ENCODE data around the gene SNRPD3. TPM values are rescaled to one million over a fixed set of nuclear protein-coding genes. Genes with fewer than 3 reads are reported as not detected.

SNRPD3 gene
- total RNA-seq, result 100 to 1,000 TPM; 132 to 139 TPM

- CTCF ChIA-PET, result interaction anchor here (0.7 to 2.7 kb wide), 4 partner anchors 8 to 133 kb away, joined by 3 to 7 read pairs (median 3); no protein-coding TSS in a partner anchor
- ATAC-seq (peak; percentile 90), DNase-seq (peak; percentile 100)
- Mint-ChIP-seq H3K9me3 (ENCODE audit: low read depth) (no peaks in the 10 kb centered on the region), H3K27ac (peak within 1 kb of the TSS; percentile 97), H3K27me3 (no peaks in the 10 kb centered on the region), H3K4me3 (peak within 1 kb of the TSS; percentile 99), H3K36me3 (peaks cover 33% of the 10 kb centered on the region), H3K4me1 (peaks cover 60% of the 10 kb centered on the region)
Observed at GRCh38 chr22:24555165-24556039, at the start of gene SNRPD3. SNRPD3 (plus strand) TSS chr22:24555999; CDS start chr22:24557675, 1,676 bp downstream.

- no peak overlapping the region for H3K4me3 Mint-ChIP-seq
- H3K36me3 Mint-ChIP-seq, result no peaks in the 10 kb centered on the region
- peaks cover 25% of the 10 kb centered on the region for H3K4me1 Mint-ChIP-seq
- ATAC-seq (no peak), DNase-seq (no peak)
- CTCF ChIA-PET, result interaction anchor here (1.9 kb wide), 1 partner anchor 83 kb away, joined by 7 read pairs; no protein-coding TSS in a partner anchor
- H3K9me3 Mint-ChIP-seq (ENCODE audit: low read depth), result no peaks in the 10 kb centered on the region
- H3K27me3 Mint-ChIP-seq, result peaks cover 11% of the 10 kb centered on the region
- no peak overlapping the region for H3K27ac Mint-ChIP-seq
Observed at GRCh38 chr22:24506802-24507438, 48.9 kb upstream of the SNRPD3 start.

- ATAC-seq, result no peak
- Mint-ChIP-seq H3K4me3 (no peak overlapping the region), H3K27me3 (peaks cover 16% of the 10 kb centered on the region), H3K27ac (no peak overlapping the region), H3K36me3 (no peaks in the 10 kb centered on the region), H3K4me1 (peaks cover 26% of the 10 kb centered on the region), H3K9me3 (ENCODE audit: low read depth) (no peaks in the 10 kb centered on the region)
- DNase-seq, result no peak
- CTCF ChIA-PET, result interaction anchor here (0.6 to 1.9 kb wide), 3 partner anchors 21 to 84 kb away, joined by 3 to 7 read pairs (median 4); no protein-coding TSS in a partner anchor
Observed at GRCh38 chr22:24507716-24508115, 48.1 kb upstream of the SNRPD3 start.

DNA sequence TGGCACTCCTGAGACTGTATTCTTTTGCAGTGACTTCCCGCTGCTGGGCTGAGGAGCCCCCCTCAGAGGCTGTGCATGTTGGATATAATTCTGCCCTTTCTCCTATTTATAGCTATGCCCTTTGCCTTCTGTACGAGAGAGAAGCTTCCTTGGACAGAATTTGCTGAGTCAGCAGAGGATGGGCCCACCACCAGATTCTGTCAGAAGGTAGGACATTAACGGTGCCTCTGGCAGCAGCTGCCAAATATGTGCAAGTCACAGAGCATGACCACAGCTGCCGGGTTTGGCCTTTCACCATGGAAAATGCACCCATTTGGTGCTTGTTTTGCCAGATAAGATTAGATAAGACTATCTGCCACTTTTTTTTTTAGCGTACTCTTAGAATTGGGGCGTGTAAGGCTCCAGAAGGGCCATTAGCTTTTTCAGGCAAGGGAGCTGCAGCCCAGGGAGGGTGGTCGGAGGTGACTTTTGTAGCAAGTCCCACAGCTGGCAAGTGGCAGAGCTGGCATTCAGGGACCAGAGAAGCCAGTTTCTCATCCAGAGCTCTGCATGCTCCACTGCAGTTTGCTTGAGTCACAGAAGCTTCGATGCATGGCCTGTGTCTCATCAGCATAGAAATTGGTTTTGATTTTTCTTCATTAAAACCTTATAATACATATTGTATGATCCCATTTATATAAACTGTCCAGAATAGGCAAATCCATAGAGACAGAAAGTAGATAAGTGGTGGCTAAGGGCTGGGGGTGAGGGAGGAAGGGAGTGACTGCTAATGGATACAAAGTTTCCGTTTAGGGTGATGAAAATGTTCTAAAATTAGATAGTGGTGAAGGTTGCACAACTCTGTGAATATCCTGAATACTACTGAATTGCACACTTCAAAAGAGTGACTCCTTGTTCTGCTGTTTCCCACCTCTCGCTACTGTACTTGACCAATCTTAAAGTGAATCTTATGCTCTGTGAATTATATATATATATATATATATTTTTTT is 44.9 kb upstream of the SNRPD3 start:
- peaks cover 24% of the 10 kb centered on the region for H3K27me3 Mint-ChIP-seq
- H3K4me1 Mint-ChIP-seq, result peaks cover 18% of the 10 kb centered on the region
- no peak for DNase-seq
- no peak overlapping the region for H3K27ac Mint-ChIP-seq
- H3K9me3 Mint-ChIP-seq (ENCODE audit: low read depth), result no peaks in the 10 kb centered on the region
- ATAC-seq, result peak; percentile 27
- H3K36me3 Mint-ChIP-seq, result no peaks in the 10 kb centered on the region
- H3K4me3 Mint-ChIP-seq, result no peak overlapping the region
- CTCF ChIA-PET, result interaction anchor here (1.0 to 2.2 kb wide), 2 partner anchors 11 to 87 kb away, joined by 3 to 6 read pairs; no protein-coding TSS in a partner anchor

GRCh38 chr22:24512043-24512442 is 43.8 kb upstream of the SNRPD3 start:
- no peak for DNase-seq
- no peak for ATAC-seq
- Mint-ChIP-seq H3K4me3 (no peak overlapping the region), H3K27ac (no peak overlapping the region), H3K9me3 (ENCODE audit: low read depth) (no peaks in the 10 kb centered on the region), H3K36me3 (no peaks in the 10 kb centered on the region), H3K27me3 (peaks cover 24% of the 10 kb centered on the region), H3K4me1 (peaks cover 15% of the 10 kb centered on the region)
- CTCF ChIA-PET, result interaction anchor here (1.0 to 2.2 kb wide), 3 partner anchors 10 to 90 kb away, joined by 3 to 6 read pairs (median 4); no protein-coding TSS in a partner anchor

DNA sequence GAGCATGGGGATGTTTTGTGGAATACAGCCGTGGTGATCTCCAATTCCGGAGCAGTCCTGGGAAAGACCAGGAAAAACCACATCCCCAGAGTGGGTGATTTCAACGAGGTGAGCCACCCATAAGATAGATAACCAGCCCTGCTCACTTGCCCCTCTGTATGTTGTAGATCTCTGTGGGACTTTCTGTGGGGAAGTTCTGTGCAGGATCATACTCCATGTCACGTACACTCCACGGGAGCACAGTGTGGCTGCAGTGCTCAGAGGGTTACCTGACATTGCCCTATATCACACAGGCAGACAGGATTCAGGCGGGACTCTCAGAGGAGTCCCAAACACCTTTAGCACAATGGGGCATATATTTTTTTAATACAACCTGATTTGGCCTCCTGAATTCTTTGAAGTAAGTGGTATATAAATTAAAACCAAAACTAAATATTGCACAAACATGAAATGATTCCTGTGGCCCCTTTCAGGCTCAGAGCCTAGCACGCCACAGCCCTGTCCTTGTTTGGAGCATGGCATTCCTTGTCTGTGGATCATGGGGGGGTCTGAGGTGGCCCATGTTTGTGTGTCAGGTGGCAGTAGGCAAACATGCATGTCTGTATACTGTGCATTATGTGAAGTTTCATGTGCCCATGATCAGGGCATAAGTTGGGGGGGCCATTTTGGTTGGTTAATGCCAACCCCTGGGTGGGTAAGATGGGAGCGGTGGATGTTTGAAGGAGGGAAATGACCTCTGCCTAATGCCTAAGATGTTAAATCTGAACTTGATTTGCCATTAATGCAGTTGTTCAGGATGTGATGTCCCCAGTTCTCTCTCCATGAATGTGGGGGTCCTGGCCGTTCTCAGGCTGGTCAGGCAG is 42.2 kb upstream of the SNRPD3 start:
- Mint-ChIP-seq H3K9me3 (ENCODE audit: low read depth) (no peaks in the 10 kb centered on the region), H3K36me3 (no peaks in the 10 kb centered on the region), H3K27ac (no peak overlapping the region), H3K4me1 (peaks cover 15% of the 10 kb centered on the region), H3K4me3 (no peak overlapping the region), H3K27me3 (peaks cover 24% of the 10 kb centered on the region)
- DNase-seq, result no peak
- no peak for ATAC-seq
- CTCF ChIA-PET, result interaction anchor here (1.4 kb wide), 1 partner anchor 17 kb away, joined by 3 read pairs; no protein-coding TSS in a partner anchor

GRCh38 chr22:24514241-24515026 is 41.4 kb upstream of the SNRPD3 start:
- no peak overlapping the region for H3K27ac Mint-ChIP-seq
- no peaks in the 10 kb centered on the region for H3K36me3 Mint-ChIP-seq
- ATAC-seq (no peak), DNase-seq (no peak)
- no peaks in the 10 kb centered on the region for H3K9me3 Mint-ChIP-seq (ENCODE audit: low read depth)
- peaks cover 15% of the 10 kb centered on the region for H3K4me1 Mint-ChIP-seq
- CTCF ChIA-PET, result interaction anchor here (1.4 to 1.7 kb wide), 2 partner anchors 17 to 66 kb away, joined by 3 read pairs; no protein-coding TSS in a partner anchor
- peaks cover 22% of the 10 kb centered on the region for H3K27me3 Mint-ChIP-seq
- H3K4me3 Mint-ChIP-seq, result no peak overlapping the region

DNA sequence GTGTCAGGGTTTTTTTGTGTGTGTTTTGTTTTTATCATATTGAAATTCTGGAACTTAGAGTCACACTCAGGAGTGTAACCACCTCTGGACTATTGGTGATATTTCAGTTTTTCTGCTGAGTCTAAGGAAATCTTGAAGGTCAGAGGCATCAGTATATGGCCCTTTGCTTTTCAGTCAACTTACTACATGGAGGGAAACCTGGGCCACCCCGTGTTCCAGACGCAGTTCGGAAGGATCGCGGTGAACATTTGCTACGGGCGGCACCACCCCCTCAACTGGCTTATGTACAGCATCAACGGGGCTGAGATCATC is 40.8 kb upstream of the SNRPD3 start:
- CTCF ChIA-PET, result interaction anchor here (1.4 to 1.7 kb wide), 2 partner anchors 16 to 66 kb away, joined by 3 read pairs; no protein-coding TSS in a partner anchor
- H3K36me3 Mint-ChIP-seq, result no peaks in the 10 kb centered on the region
- no peak overlapping the region for H3K27ac Mint-ChIP-seq
- H3K4me1 Mint-ChIP-seq, result peaks cover 15% of the 10 kb centered on the region
- H3K4me3 Mint-ChIP-seq, result no peak overlapping the region
- ATAC-seq (no peak), DNase-seq (no peak)
- H3K9me3 Mint-ChIP-seq (ENCODE audit: low read depth), result no peaks in the 10 kb centered on the region
- peaks cover 20% of the 10 kb centered on the region for H3K27me3 Mint-ChIP-seq

GRCh38 chr22:24516301-24516737 is 39.5 kb upstream of the SNRPD3 start:
- no peaks in the 10 kb centered on the region for H3K9me3 Mint-ChIP-seq (ENCODE audit: low read depth)
- H3K4me3 Mint-ChIP-seq, result no peak overlapping the region
- DNase-seq, result no peak
- no peaks in the 10 kb centered on the region for H3K36me3 Mint-ChIP-seq
- CTCF ChIA-PET, result interaction anchor here (1.3 kb wide), 1 partner anchor 14 kb away, joined by 3 read pairs; no protein-coding TSS in a partner anchor
- peaks cover 15% of the 10 kb centered on the region for H3K27me3 Mint-ChIP-seq
- no peak overlapping the region for H3K27ac Mint-ChIP-seq
- ATAC-seq, result no peak
- peaks cover 12% of the 10 kb centered on the region for H3K4me1 Mint-ChIP-seq

GRCh38 chr22:24517446-24517845 is 38.4 kb upstream of the SNRPD3 start:
- CTCF ChIA-PET, result interaction anchor here (1.1 to 2.3 kb wide), 2 partner anchors 94 to 97 kb away, joined by 3 to 8 read pairs; no protein-coding TSS in a partner anchor
- Mint-ChIP-seq H3K27me3 (peaks cover 10% of the 10 kb centered on the region), H3K9me3 (ENCODE audit: low read depth) (no peaks in the 10 kb centered on the region), H3K27ac (no peak overlapping the region), H3K36me3 (no peaks in the 10 kb centered on the region), H3K4me3 (no peak overlapping the region), H3K4me1 (peaks cover 11% of the 10 kb centered on the region)
- no peak for ATAC-seq
- DNase-seq, result no peak

DNA sequence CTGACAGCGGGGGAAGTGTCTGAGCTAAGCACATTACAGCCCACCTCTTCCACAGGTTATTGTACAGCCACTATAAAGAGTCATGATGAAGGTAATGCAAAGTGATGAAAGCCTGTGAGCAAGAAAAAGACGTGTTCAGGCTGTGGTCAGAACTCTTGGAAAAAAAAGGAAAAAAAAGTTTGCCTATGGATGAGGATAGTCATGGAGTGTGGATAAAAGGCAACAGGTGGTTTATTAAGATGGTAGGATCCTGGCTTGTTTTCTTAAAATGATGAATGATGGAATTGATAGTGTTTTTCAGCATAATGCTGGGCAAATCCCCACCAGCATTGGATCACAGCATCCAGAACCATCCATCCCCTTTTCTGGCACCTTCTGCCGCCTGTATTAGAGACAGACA is 37.6 kb upstream of the SNRPD3 start:
- Mint-ChIP-seq H3K4me1 (peaks cover 11% of the 10 kb centered on the region), H3K27ac (no peak overlapping the region), H3K9me3 (ENCODE audit: low read depth) (no peaks in the 10 kb centered on the region), H3K36me3 (no peaks in the 10 kb centered on the region), H3K4me3 (no peak overlapping the region), H3K27me3 (peaks cover 5% of the 10 kb centered on the region)
- no peak for DNase-seq
- CTCF ChIA-PET, result interaction anchor here (2.3 kb wide), 1 partner anchor 95 kb away, joined by 8 read pairs; no protein-coding TSS in a partner anchor
- ATAC-seq, result no peak

Data from activated CD8-positive, alpha-beta memory T cell treated with anti-CD3 and anti-CD28 coated beads, Interleukin-2, amount 10 ng/mL, durations not matched to agents 7 days and 5 days (primary cell).